ENCODE measurements around the gene TKT.

- TF ChIP-seq CTCF (IDR thresholded peaks at IDR 0.05) (no peak), POLR2A (IDR thresholded peaks at IDR 0.05) (no peak)
These were observed 32.8 kb downstream of the TKT start for GRCh38 chr3:53223025-53223424.

All from esophagus squamous epithelium (tissue), 4 donors.